Measurements from ENCODE around the gene CDC42EP5. TPM values are rescaled to one million over a fixed set of nuclear protein-coding genes. Genes with fewer than 3 reads are reported as not detected.

CDC42EP5 gene
- polyA plus RNA-seq, 1 of the 3 experiments (the other 2 are of a cell fraction), result 13.5 TPM

- 62% methylated on average over 3 of the region's 3 CpGs for WGBS (ENCODE audit: low lambda C conversion rate)
- Histone ChIP-seq H3K4me2 (no peak overlapping the region), H3K4me1 (ENCODE audit: control insufficient read depth in 1 of 2, insufficient read depth in 2 of 2, low read depth in 1 of 2, low read length in 1 of 2) (peaks cover 0 to 17% of the 10 kb centered on the region in 2 experiments; a peak in 1 of 4 replicates), H3K79me2 (ENCODE audit: insufficient read depth) (peaks cover 6% of the 10 kb centered on the region; the same call in 1 of the 2 replicates), H3K9me3 (no peaks in the 10 kb centered on the region), H2AFZ (ENCODE audit: low read depth) (no peak overlapping the region), H3F3A (replicated peaks; ENCODE audit: insufficient read depth) (peaks cover 24% of the 10 kb centered on the region), H3K27me3 (ENCODE audit: insufficient read depth) (no peaks in the 10 kb centered on the region), H3K27ac (ENCODE audit: low read depth in 2 of 2, low read length in 1 of 2) (no peak overlapping the region), H4K20me1 (ENCODE audit: insufficient read depth) (peaks cover 33% of the 10 kb centered on the region), H3K4me3 (ENCODE audit: low read depth in 2 of 2, low read length in 1 of 2) (no peak overlapping the region), H3K9ac (no peak overlapping the region), H3K9me2 (no peaks in the 10 kb centered on the region), H3K36me3 (replicated peaks in 1 of 2; ENCODE audit: control insufficient read depth in 1 of 2, insufficient read depth in 2 of 2, low read length in 1 of 2) (peaks cover 9 to 46% of the 10 kb centered on the region in 2 experiments)
- ChIA-PET CTCF (interaction anchor here (1.5 kb wide), 1 partner anchor 10 kb away, joined by 3 read pairs; no protein-coding TSS in a partner anchor), POLR2A (interaction anchor here (4.5 kb wide), 1 partner anchor 13 kb away, joined by 24 read pairs; the partner anchor contains the start of gene LENG8)
- DNase-seq, result no peak
- TF ChIP-seq GABPA (IDR thresholded peaks at IDR 0.05; ENCODE audit: low read depth) (no peak), USF1 (IDR thresholded peaks at IDR 0.05; ENCODE audit: borderline replicate concordance, low read depth) (no peak), SIN3A (IDR thresholded peaks at IDR 0.05; ENCODE audit: borderline replicate concordance, low read depth, low read length) (no peak), POLR2AphosphoS5 (IDR thresholded peaks at IDR 0.05; ENCODE audit: low read depth, low read length) (no peak), JUND (IDR thresholded peaks at IDR 0.05) (no peak), GATA2 (CRISPR knock-in tag; IDR thresholded peaks at IDR 0.05) (no peak), NRF1 (IDR thresholded peaks at IDR 0.05; ENCODE audit: low read depth, low read length) (no peak), CTCF (IDR thresholded peaks at IDR 0.05) (no peak), NFIC (IDR thresholded peaks at IDR 0.05; ENCODE audit: borderline replicate concordance) (no peak)
These were observed 11.5 kb downstream of the CDC42EP5 start for GRCh38 chr19:54461613-54462012.

- Histone ChIP-seq H3K27me3 (ENCODE audit: insufficient read depth) (no peaks in the 10 kb centered on the region), H4K20me1 (ENCODE audit: insufficient read depth) (peaks cover 33% of the 10 kb centered on the region), H3K27ac (ENCODE audit: low read depth in 2 of 2, low read length in 1 of 2) (no peak overlapping the region), H3K79me2 (ENCODE audit: insufficient read depth) (peaks cover 10% of the 10 kb centered on the region; the same call in 1 of the 2 replicates), H3K36me3 (replicated peaks in 1 of 2; ENCODE audit: control insufficient read depth in 1 of 2, insufficient read depth in 2 of 2, low read length in 1 of 2) (peaks cover 9 to 50% of the 10 kb centered on the region in 2 experiments), H3K9ac (no peak overlapping the region), H3K4me1 (ENCODE audit: control insufficient read depth in 1 of 2, insufficient read depth in 2 of 2, low read depth in 1 of 2, low read length in 1 of 2) (peaks cover 0 to 17% of the 10 kb centered on the region in 2 experiments; a peak in 1 of 4 replicates), H2AFZ (ENCODE audit: low read depth) (no peak overlapping the region), H3F3A (replicated peaks; ENCODE audit: insufficient read depth) (peaks cover 20% of the 10 kb centered on the region), H3K4me3 (ENCODE audit: low read depth in 2 of 2, low read length in 1 of 2) (no peak overlapping the region), H3K9me3 (no peaks in the 10 kb centered on the region), H3K4me2 (no peak overlapping the region), H3K9me2 (no peaks in the 10 kb centered on the region)
- DNase-seq, result no peak
- CTCF ChIA-PET, result interaction anchor here (1.5 kb wide), 1 partner anchor 10 kb away, joined by 3 read pairs; no protein-coding TSS in a partner anchor
- POLR2A ChIA-PET, result interaction anchor here (4.5 kb wide), 1 partner anchor 13 kb away, joined by 24 read pairs; the partner anchor contains the start of gene LENG8
- TF ChIP-seq RFX5 (IDR thresholded peaks at IDR 0.05; ENCODE audit: low read length) (no peak), MAX (IDR thresholded peaks at IDR 0.05; ENCODE audit: low read depth) (no peak), FOXM1 (IDR thresholded peaks at IDR 0.05; ENCODE audit: low read depth) (no peak), TCF12 (IDR thresholded peaks at IDR 0.05) (no peak), USF1 (IDR thresholded peaks at IDR 0.05; ENCODE audit: borderline replicate concordance, low read depth) (no peak), ELF1 (IDR thresholded peaks at IDR 0.05) (no peak), IRF3 (IDR thresholded peaks at IDR 0.05; ENCODE audit: low read depth, low read length) (no peak), FOSL2 (IDR thresholded peaks at IDR 0.05; ENCODE audit: borderline replicate concordance, low read depth) (no peak), MEF2A (IDR thresholded peaks at IDR 0.05; ENCODE audit: borderline replicate concordance, low read depth) (no peak), RXRA (IDR thresholded peaks at IDR 0.05; ENCODE audit: borderline replicate concordance, low read depth) (no peak), USF2 (IDR thresholded peaks at IDR 0.05; ENCODE audit: borderline replicate concordance, low read depth, low read length) (no peak)
- WGBS (ENCODE audit: low lambda C conversion rate), result 94% methylated on average over 27 of the region's 27 CpGs
These were observed 11.9 kb downstream of the CDC42EP5 start for GRCh38 chr19:54461210-54461609.
